ENCODE results near the gene URB1.
"Not testable (repeated sequence)": the region's sequence is repeated elsewhere in the genome, so short reads cannot be mapped to it uniquely, and the experiment has no call there.

Gene URB1, protein sequence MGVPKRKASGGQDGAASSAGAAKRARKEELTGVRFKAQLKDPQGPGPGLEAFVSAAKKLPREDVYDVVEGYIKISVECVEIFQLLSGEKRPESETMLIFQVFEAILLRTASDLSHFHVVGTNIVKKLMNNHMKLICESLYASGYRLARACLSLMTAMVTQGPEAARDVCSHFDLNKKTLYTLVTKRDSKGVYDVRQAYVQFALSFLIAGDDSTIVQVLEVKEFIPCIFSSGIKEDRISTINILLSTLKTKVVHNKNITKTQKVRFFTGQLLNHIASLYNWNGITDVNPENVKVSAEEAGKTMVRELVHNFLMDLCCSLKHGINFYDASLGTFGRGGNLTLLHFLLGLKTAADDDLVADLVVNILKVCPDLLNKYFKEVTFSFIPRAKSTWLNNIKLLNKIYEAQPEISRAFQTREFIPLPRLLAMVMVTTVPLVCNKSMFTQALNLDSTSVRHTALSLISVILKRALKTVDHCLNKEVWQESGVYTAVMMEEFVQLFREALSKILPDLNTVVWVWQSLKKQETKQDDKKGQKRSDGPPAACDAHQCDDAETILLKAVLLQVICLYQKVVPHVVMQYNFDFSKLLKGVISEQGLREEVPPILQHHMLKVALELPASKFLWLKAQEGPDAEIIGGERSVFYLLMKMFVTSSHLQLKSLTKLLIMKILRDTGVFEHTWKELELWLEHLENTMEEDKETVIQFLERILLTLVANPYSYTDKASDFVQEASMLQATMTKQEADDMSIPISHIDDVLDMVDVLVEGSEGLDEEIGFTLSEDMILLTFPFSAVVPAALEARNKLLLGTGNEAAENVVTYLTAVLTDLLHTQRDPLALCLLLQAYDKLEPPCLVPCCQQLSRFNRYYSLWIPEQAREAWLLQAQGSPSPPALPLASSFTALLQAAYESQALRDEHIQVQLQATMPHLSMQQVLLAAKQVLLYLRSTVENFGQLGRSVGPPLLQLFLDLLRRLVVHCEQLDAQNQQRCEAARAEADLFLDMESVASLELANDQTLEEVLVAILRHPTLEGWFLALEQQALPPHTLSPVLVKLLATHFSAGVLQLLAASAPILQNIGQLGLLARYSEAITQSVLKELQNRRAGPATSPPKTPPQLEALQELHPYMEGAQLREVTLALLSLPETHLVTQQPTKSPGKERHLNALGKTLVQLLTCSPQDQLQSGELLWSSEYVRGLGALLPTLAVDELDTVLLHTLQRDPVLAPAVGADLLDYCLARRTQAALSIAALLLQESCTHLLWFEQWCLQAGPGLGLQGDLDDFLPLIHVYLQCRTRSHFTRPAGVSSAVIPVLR (N-terminal part only)

DNA sequence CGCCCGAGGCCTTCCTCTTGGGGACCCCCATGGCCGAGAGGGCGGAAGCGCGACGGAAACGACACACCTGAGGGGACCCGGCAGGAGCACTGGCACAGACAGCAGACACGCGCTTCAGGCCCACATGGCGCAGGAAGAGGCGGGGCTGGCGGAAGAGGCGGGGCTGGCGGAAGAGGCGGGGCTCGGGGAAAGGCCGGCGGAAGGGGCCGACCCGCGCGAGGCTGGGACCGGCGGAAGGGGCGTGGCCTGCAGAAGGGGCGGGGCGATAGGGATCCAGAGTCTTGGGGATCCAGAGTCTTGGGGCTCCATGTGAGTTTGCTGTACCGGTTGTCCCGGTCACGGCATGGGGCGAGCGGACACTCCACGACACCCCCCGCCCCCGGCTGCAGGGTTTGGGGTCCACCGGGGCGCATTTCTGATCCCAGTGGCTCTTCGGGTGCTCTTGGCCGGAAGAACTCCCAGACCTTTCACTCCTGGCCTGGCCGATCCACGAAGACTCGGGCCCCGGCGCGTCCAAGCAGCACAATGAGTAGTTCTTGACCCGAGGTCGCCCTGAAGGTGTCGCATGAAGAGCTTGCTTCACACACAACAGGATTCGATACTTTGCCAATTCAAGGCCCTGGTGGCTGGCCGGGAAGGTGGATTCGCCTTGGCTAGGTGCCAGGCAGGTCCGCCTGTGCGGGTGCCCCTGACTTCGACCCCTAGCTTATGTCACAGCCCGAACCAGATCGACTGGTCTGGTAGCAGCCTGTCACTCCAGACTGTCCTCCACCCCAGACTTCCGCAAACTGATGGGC is at the start of gene URB1:
Gene URB1 (minus strand): TSS at position 133 of the 797 bp plus-strand sequence. CDS start 102 bp downstream, at position 31.
- H3K27ac ChIP-seq (ENCODE audit: low read length), result no peak within 1 kb of the TSS
- DNase-seq (ENCODE audit: low read depth, low spot score), result no peak
- no peaks in the 10 kb centered on the region for H3K27me3 ChIP-seq (ENCODE audit: control insufficient read depth, insufficient read depth, low read length)
- no peaks in the 10 kb centered on the region for H3K4me1 ChIP-seq (ENCODE audit: control insufficient read depth, insufficient read depth, low read length)
- no CpG with 5 or more reads among the region's 59 CpGs for WGBS (ENCODE audit: insufficient coverage, insufficient read length)
- no peaks in the 10 kb centered on the region for H3K9me3 ChIP-seq (ENCODE audit: control insufficient read depth, insufficient read depth, low read length)
- H3K4me3 ChIP-seq (ENCODE audit: low read length), result peak within 1 kb of the TSS; percentile 82
- no peaks in the 10 kb centered on the region for H3K36me3 ChIP-seq (ENCODE audit: control insufficient read depth, insufficient read depth, low read length)

DNA sequence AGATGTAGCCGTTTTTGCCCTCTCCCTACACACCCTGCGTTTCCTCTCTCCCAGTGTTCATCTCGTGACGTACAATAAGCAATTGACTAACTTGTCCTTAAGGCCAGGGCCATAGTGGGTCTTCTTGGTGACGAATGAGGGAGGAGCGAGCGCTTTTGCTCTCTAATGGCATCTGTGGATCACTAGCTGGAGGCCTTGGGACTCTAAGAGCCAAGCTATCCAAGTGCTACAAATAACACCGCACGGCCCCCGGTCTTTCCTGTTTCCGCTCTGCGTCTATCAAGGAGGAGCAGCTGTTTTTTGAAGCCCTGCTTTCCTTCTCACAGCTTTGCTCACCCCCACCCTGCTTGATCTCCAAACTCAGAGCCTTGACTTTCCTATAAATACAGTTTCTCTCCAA is 44.9 kb upstream of the URB1 start:
- Histone ChIP-seq H3K4me1 (ENCODE audit: control insufficient read depth, insufficient read depth, low read length) (no peaks in the 10 kb centered on the region), H3K36me3 (ENCODE audit: control insufficient read depth, insufficient read depth, low read length) (no peaks in the 10 kb centered on the region), H3K9me3 (ENCODE audit: control insufficient read depth, insufficient read depth, low read length) (no peaks in the 10 kb centered on the region), H3K4me3 (ENCODE audit: low read length) (no peak overlapping the region), H3K27me3 (ENCODE audit: control insufficient read depth, insufficient read depth, low read length) (no peaks in the 10 kb centered on the region), H3K27ac (ENCODE audit: low read length) (no peak overlapping the region)
- no CpG with 5 or more reads among the region's 12 CpGs for WGBS (ENCODE audit: insufficient coverage, insufficient read length)
- DNase-seq (ENCODE audit: low read depth, low spot score), result no peak

- not testable (repeated sequence) for H3K4me1 ChIP-seq (ENCODE audit: control insufficient read depth, insufficient read depth, low read length); H3K4me3 ChIP-seq (ENCODE audit: low read length); H3K27ac ChIP-seq (ENCODE audit: low read length); H3K9me3 ChIP-seq (ENCODE audit: control insufficient read depth, insufficient read depth, low read length); H3K27me3 ChIP-seq (ENCODE audit: control insufficient read depth, insufficient read depth, low read length); DNase-seq (ENCODE audit: low read depth, low spot score); H3K36me3 ChIP-seq (ENCODE audit: control insufficient read depth, insufficient read depth, low read length)
- no CpG with 5 or more reads among the region's 15 CpGs for WGBS (ENCODE audit: insufficient coverage, insufficient read length)
Measured at GRCh38 chr21:32432982-32433660, 40.3 kb upstream of the URB1 start.

DNA sequence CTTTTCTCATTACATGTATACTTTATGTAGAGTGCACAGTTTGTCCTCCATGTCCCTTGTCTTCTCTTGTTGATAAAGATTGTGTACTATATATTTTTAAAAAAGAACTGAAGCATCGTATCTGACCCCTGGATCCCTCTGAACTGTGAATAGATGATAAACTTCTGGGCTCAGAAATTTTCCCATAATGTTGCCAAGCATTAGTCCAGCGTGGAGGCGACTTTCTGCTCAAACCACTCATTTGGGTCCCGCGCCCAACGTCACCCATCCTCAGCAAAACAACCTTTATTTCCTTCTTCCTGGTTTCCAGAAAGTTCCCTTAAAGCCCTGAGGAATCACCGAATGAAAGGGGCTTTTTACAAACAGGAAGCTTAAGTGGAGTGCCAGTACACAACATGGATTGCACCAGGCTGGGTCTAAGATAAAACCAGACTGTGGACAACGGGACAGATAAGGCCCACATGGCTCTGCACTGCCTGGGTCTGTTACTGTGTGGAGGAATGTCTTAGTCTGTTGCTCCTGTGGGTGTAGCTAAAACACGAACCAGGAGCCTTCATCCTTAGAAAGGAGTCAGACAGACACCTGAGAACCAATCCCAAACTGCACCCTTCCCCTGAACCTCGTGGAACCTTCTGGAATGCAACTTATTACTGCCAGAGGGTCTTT is 35.3 kb upstream of the URB1 start:
- H3K27me3 ChIP-seq (ENCODE audit: control insufficient read depth, insufficient read depth, low read length), result no peaks in the 10 kb centered on the region
- H3K4me3 ChIP-seq (ENCODE audit: low read length), result no peak overlapping the region
- WGBS (ENCODE audit: insufficient coverage, insufficient read length), result no CpG with 5 or more reads among the region's 10 CpGs
- DNase-seq (ENCODE audit: low read depth, low spot score), result no peak
- no peak overlapping the region for H3K27ac ChIP-seq (ENCODE audit: low read length)
- no peaks in the 10 kb centered on the region for H3K36me3 ChIP-seq (ENCODE audit: control insufficient read depth, insufficient read depth, low read length)
- H3K9me3 ChIP-seq (ENCODE audit: control insufficient read depth, insufficient read depth, low read length), result no peaks in the 10 kb centered on the region
- H3K4me1 ChIP-seq (ENCODE audit: control insufficient read depth, insufficient read depth, low read length), result no peaks in the 10 kb centered on the region

DNA sequence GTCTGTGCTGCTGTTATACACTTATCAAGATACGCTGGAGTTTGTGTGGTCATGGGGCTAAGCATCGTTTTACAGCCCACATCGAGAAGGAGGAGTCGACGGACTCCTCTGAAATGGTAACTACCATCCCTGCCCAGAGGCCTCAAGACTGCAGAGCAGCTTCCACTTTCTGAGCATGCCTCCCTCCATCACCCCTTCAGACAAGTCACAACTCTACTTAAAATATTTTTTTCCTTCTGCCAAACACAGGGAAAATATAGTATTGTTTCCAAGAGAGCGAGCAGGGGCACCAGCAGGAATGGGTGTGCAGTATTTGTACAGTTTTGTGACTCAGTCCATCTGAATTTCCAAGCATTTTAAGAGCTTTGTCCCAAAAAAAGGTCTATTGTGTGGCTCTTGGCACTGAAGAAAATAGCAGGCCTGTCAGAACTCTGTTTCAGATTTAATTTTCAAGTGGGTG is 33.8 kb upstream of the URB1 start:
- Histone ChIP-seq H3K4me3 (ENCODE audit: low read length) (no peak overlapping the region), H3K36me3 (ENCODE audit: control insufficient read depth, insufficient read depth, low read length) (no peaks in the 10 kb centered on the region), H3K9me3 (ENCODE audit: control insufficient read depth, insufficient read depth, low read length) (no peaks in the 10 kb centered on the region), H3K4me1 (ENCODE audit: control insufficient read depth, insufficient read depth, low read length) (no peaks in the 10 kb centered on the region), H3K27me3 (ENCODE audit: control insufficient read depth, insufficient read depth, low read length) (no peaks in the 10 kb centered on the region), H3K27ac (ENCODE audit: low read length) (no peak overlapping the region)
- WGBS (ENCODE audit: insufficient coverage, insufficient read length), result no CpG with 5 or more reads among the region's 6 CpGs
- DNase-seq (ENCODE audit: low read depth, low spot score), result no peak

GRCh38 chr21:32426066-32426465 is 33.3 kb upstream of the URB1 start:
- no peak overlapping the region for H3K27ac ChIP-seq (ENCODE audit: low read length)
- no CpG with 5 or more reads among the region's 5 CpGs for WGBS (ENCODE audit: insufficient coverage, insufficient read length)

DNA sequence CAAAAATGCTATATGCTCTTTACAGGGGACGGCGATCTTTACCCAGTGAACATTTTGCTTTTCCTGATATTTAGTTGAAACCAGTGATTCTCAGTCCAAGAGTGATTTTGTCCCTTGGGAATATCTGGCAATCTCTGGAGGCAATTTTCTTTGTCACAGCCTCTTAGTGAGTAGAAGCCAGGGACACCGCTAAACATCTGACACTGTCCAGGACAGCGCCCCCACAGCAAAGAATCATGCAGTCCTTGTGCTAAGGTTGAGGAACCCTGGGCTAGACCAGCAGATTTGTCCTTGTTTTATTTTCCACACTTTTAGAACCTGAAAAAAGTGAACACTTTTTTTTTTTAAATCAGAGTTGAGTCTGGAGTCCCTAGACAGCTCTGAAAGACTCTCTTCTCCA is 32.8 kb upstream of the URB1 start:
- no peak for DNase-seq (ENCODE audit: low read depth, low spot score)
- WGBS (ENCODE audit: insufficient coverage, insufficient read length), result no CpG with 5 or more reads among the region's 4 CpGs
- Histone ChIP-seq H3K4me3 (ENCODE audit: low read length) (no peak overlapping the region), H3K27me3 (ENCODE audit: control insufficient read depth, insufficient read depth, low read length) (no peaks in the 10 kb centered on the region), H3K4me1 (ENCODE audit: control insufficient read depth, insufficient read depth, low read length) (no peaks in the 10 kb centered on the region), H3K9me3 (ENCODE audit: control insufficient read depth, insufficient read depth, low read length) (no peaks in the 10 kb centered on the region), H3K27ac (ENCODE audit: low read length) (no peak overlapping the region), H3K36me3 (ENCODE audit: control insufficient read depth, insufficient read depth, low read length) (no peaks in the 10 kb centered on the region)

More at GRCh38 chr21:32426066-32426465, 33.3 kb upstream of the URB1 start:
- H3K27me3 ChIP-seq (ENCODE audit: control insufficient read depth, insufficient read depth, low read length), result no peaks in the 10 kb centered on the region
- DNase-seq (ENCODE audit: low read depth, low spot score), result no peak
- H3K36me3 ChIP-seq (ENCODE audit: control insufficient read depth, insufficient read depth, low read length), result no peaks in the 10 kb centered on the region
- no peaks in the 10 kb centered on the region for H3K9me3 ChIP-seq (ENCODE audit: control insufficient read depth, insufficient read depth, low read length)
- no peaks in the 10 kb centered on the region for H3K4me1 ChIP-seq (ENCODE audit: control insufficient read depth, insufficient read depth, low read length)
- H3K4me3 ChIP-seq (ENCODE audit: low read length), result no peak overlapping the region

- H3K9me3 ChIP-seq (ENCODE audit: control insufficient read depth, insufficient read depth, low read length), result no peaks in the 10 kb centered on the region
- H3K27me3 ChIP-seq (ENCODE audit: control insufficient read depth, insufficient read depth, low read length), result no peaks in the 10 kb centered on the region
- H3K27ac ChIP-seq (ENCODE audit: low read length), result no peak overlapping the region
- H3K4me3 ChIP-seq (ENCODE audit: low read length), result no peak overlapping the region
- no peak for DNase-seq (ENCODE audit: low read depth, low spot score)
- H3K36me3 ChIP-seq (ENCODE audit: control insufficient read depth, insufficient read depth, low read length), result no peaks in the 10 kb centered on the region
- no CpG with 5 or more reads among the region's 5 CpGs for WGBS (ENCODE audit: insufficient coverage, insufficient read length)
- H3K4me1 ChIP-seq (ENCODE audit: control insufficient read depth, insufficient read depth, low read length), result no peaks in the 10 kb centered on the region
Measured at GRCh38 chr21:32424674-32425073, 31.9 kb upstream of the URB1 start.

GRCh38 chr21:32424191-32424535 is 31.4 kb upstream of the URB1 start:
- WGBS (ENCODE audit: insufficient coverage, insufficient read length), result no CpG with 5 or more reads among the region's 2 CpGs
- Histone ChIP-seq H3K9me3 (ENCODE audit: control insufficient read depth, insufficient read depth, low read length) (no peaks in the 10 kb centered on the region), H3K4me1 (ENCODE audit: control insufficient read depth, insufficient read depth, low read length) (no peaks in the 10 kb centered on the region), H3K27me3 (ENCODE audit: control insufficient read depth, insufficient read depth, low read length) (no peaks in the 10 kb centered on the region), H3K36me3 (ENCODE audit: control insufficient read depth, insufficient read depth, low read length) (no peaks in the 10 kb centered on the region), H3K27ac (ENCODE audit: low read length) (no peak overlapping the region), H3K4me3 (ENCODE audit: low read length) (no peak overlapping the region)
- DNase-seq (ENCODE audit: low read depth, low spot score), result no peak

All from iPS DF 6.9 (cell line).